Vagina (tissue), 2 donors: ENCODE data around the gene DNAH9. TPM values are rescaled to one million over a fixed set of nuclear protein-coding genes. Genes with fewer than 3 reads are reported as not detected.

Source experiments
- DNase-seq, 2 donors: peaks; one replicate each; pipeline ENCODE4 v3.0.0-alpha.2; 2017; ENCODE audit errors: extremely low spot score in 2 of 2
- H3K27ac ChIP-seq: fragments of 200-600 bp; sonication (generic); one replicate; pipeline ENCODE4 v1.5.1; 2019
- H3K27me3 ChIP-seq: fragments of 200-600 bp; sonication (generic); one replicate; pipeline ENCODE4 v1.5.1; 2019
- H3K36me3 ChIP-seq, 2 donors: fragments of 200-600 bp; sonication (generic); one replicate each; pipeline ENCODE4 v1.5.1; 2017 to 2019
- H3K4me1 ChIP-seq: fragments of 200-600 bp; sonication (generic); one replicate; pipeline ENCODE4 v1.5.1; 2019
- H3K4me3 ChIP-seq, 2 donors: fragments of 200-600 bp; sonication (generic); 1 replicate in 1 of 2; 2 replicates in 1 of 2; pipeline ENCODE4 v1.5.1; 2016 to 2019
- H3K9me3 ChIP-seq: fragments of 200-600 bp; sonication (generic); one replicate; pipeline ENCODE4 v1.5.1; 2019
- CTCF ChIP-seq, 3 experiments: fragments of 450-650 bp in 2 of 3; fragments of 200-600 bp in 1 of 3; sonication (generic) in 1 of 3; IDR thresholded peaks; one replicate each; pipeline ENCODE4 v1.5.1; 2017 to 2019; ENCODE audit warnings: antibody characterized with exemption in 3 of 3, mild to moderate bottlenecking in 2 of 3, moderate library complexity in 2 of 3
- POLR2A ChIP-seq, 2 donors: fragments of 450-650 bp; IDR thresholded peaks; one replicate each; pipeline ENCODE4 v1.6.1; 2017; ENCODE audit warnings: antibody characterized with exemption in 2 of 2, mild to moderate bottlenecking in 2 of 2, moderate library complexity in 2 of 2
- POLR2AphosphoS5 ChIP-seq, 2 donors: sonication (generic); formaldehyde crosslinking; IDR thresholded peaks; one replicate each; pipeline ENCODE4 v1.9.0; 2017; ENCODE audit warnings: antibody characterized with exemption in 2 of 2, mild to moderate bottlenecking in 2 of 2, low read depth in 1 of 2; ENCODE audit not compliant: insufficient read depth in 1 of 2
- intact Hi-C: fragments of 100-400 bp; cut with DNase I; formaldehyde crosslinking; loops from one replicate; pipeline ENCODE4 v1.15.1; 2023
- total RNA-seq: library from RNA; depleted of rRNA; stranded (reverse); fragments of >200 nt; gene quantifications from one replicate; pipeline ENCODE4 v1.2.3, GENCODE V29; 2016

The DNAH9 gene
- total RNA-seq, 1 donor from 2014 or later = not detected

DNA sequence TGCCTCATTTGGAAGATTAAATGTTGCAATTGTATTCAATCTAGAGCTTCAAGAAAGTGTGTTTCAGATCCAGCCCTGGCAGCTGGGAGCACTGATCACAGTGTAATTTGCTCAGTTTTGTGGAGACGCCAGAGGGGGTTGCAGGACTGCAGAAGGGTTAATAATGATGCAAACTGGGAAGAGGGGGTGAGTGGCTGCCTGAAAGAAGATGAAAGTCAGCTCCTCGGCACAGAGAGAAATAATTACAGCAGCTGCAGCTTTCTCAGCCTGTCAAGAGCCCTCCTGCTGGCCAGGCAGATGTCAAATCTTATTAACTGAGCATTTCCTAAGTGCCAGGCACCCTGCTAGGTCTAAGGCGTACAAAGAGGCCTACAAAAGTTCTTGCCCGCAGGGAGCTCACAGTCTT, 301.3 kb downstream of the DNAH9 start:
- TF ChIP-seq POLR2AphosphoS5 (IDR thresholded peaks at IDR 0.05; ENCODE audit: insufficient read depth in 1 of 2, low read depth in 1 of 2) (no peak), CTCF (IDR thresholded peaks at IDR 0.05) (no peak), POLR2A (IDR thresholded peaks at IDR 0.05) (no peak)
- Histone ChIP-seq H3K27ac (no peak overlapping the region), H3K9me3 (no peaks in the 10 kb centered on the region), H3K27me3 (no peaks in the 10 kb centered on the region), H3K36me3 (no peaks in the 10 kb centered on the region), H3K4me1 (no peaks in the 10 kb centered on the region), H3K4me3 (no peak overlapping the region)
- intact Hi-C loops = loop anchor here (10.0 kb wide), 1 partner anchor 245 kb away; no protein-coding TSS in a partner anchor
- no peak for DNase-seq

GRCh38 chr17:11900041-11900476, 301.8 kb downstream of the DNAH9 start:
- intact Hi-C loops = no loop called here

DNA sequence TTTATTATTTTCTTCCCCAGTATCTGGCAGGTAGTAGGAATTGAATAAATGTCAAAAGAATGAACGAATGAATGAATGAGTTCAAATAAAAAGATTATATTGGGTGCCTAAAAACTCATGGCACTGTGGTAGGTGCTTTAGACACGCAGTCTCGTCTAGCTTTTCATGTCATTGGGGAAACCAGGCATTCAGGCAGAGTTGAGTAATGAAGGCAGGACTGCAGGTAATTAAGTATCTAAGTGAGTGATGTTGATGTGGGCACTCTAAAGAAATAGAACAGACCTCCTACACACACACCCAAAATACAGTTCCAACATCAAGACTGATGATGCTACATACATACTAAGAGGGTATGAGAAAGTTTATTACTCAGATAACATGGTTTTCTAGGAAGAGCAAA, 302.4 kb downstream of the DNAH9 start:
- Histone ChIP-seq H3K4me1 (no peaks in the 10 kb centered on the region), H3K4me3 (no peak overlapping the region), H3K27ac (no peak overlapping the region), H3K27me3 (no peaks in the 10 kb centered on the region), H3K9me3 (no peaks in the 10 kb centered on the region), H3K36me3 (no peaks in the 10 kb centered on the region)
- no peak for DNase-seq
- intact Hi-C loops = no loop called here
- TF ChIP-seq CTCF (IDR thresholded peaks at IDR 0.05) = no peak

More at GRCh38 chr17:11900041-11900476, 301.8 kb downstream of the DNAH9 start:
- H3K27ac ChIP-seq = no peak overlapping the region
- no peaks in the 10 kb centered on the region for H3K4me1 ChIP-seq
- H3K4me3 ChIP-seq = no peak overlapping the region
- no peak for TF ChIP-seq CTCF (IDR thresholded peaks at IDR 0.05)
- no peak for TF ChIP-seq POLR2AphosphoS5 (IDR thresholded peaks at IDR 0.05; ENCODE audit: insufficient read depth in 1 of 2, low read depth in 1 of 2)
- TF ChIP-seq POLR2A (IDR thresholded peaks at IDR 0.05) = no peak
- no peaks in the 10 kb centered on the region for H3K27me3 ChIP-seq
- no peak for DNase-seq
- no peaks in the 10 kb centered on the region for H3K36me3 ChIP-seq
- no peaks in the 10 kb centered on the region for H3K9me3 ChIP-seq

- no peaks in the 10 kb centered on the region for H3K9me3 ChIP-seq
- no peaks in the 10 kb centered on the region for H3K36me3 ChIP-seq
- H3K27me3 ChIP-seq = no peaks in the 10 kb centered on the region
- intact Hi-C loops = no loop called here
- TF ChIP-seq CTCF (IDR thresholded peaks at IDR 0.05) (no peak), POLR2AphosphoS5 (IDR thresholded peaks at IDR 0.05; ENCODE audit: insufficient read depth in 1 of 2, low read depth in 1 of 2) (no peak), POLR2A (IDR thresholded peaks at IDR 0.05) (no peak)
- no peaks in the 10 kb centered on the region for H3K4me1 ChIP-seq
- no peak overlapping the region for H3K4me3 ChIP-seq
- DNase-seq = no peak
- H3K27ac ChIP-seq = no peak overlapping the region
These were observed 303.7 kb downstream of the DNAH9 start for GRCh38 chr17:11901931-11902330.

DNA sequence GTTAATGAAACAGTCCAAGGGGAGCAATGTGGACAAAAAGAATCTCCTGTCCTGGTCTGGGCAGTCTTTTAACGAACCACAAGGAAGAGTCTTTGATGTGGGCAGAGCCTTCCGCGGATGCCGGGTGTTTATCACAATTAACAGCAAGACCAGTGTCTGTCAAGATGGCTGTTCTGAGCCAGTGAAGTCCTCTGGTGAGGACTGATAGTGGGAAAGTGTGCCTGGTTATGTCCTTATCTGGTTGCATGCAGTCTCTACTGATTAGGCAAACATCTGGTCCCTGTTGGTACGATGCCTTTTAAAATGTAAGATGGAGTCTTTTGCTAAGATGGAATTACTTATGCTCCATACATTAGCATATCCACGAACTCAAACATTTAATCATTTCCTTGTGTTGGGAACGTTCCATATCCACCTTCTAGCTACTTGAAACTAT, 310.5 kb downstream of the DNAH9 start:
- no peak overlapping the region for H3K4me3 ChIP-seq
- TF ChIP-seq POLR2AphosphoS5 (IDR thresholded peaks at IDR 0.05; ENCODE audit: insufficient read depth in 1 of 2, low read depth in 1 of 2) (no peak), CTCF (IDR thresholded peaks at IDR 0.05) (no peak), POLR2A (IDR thresholded peaks at IDR 0.05) (no peak)
- H3K27me3 ChIP-seq = no peaks in the 10 kb centered on the region
- no peak overlapping the region for H3K27ac ChIP-seq
- H3K36me3 ChIP-seq = no peaks in the 10 kb centered on the region
- no peak for DNase-seq
- intact Hi-C loops = no loop called here
- no peaks in the 10 kb centered on the region for H3K9me3 ChIP-seq
- H3K4me1 ChIP-seq = no peaks in the 10 kb centered on the region
